LNCaP clone FGC (cell line): ENCODE data around the gene KDM8.
A peak's percentile ranks its signal among the peaks of the same experiment; 100 is the strongest.

ENCODE experiments used
- DNase-seq: peaks from one replicate; pipeline ENCODE4 v3.0.0-alpha.2; 2011; ENCODE audit warnings: low read depth
- H3K4me3 ChIP-seq: 2 replicates; pipeline ENCODE4 v1.5.1; 2011; ENCODE audit warnings: mild to moderate bottlenecking, low read depth, low read length, control low read depth
- TF ChIP-seq, protein P1 (sequence below): IDR thresholded peaks from 2 replicates; pipeline ENCODE4 v1.5.1; 2012; ENCODE audit warnings: mild to moderate bottlenecking; ENCODE audit not compliant: control insufficient read depth, insufficient read depth; ENCODE audit errors: extremely low read depth

KDM8 gene

DNA sequence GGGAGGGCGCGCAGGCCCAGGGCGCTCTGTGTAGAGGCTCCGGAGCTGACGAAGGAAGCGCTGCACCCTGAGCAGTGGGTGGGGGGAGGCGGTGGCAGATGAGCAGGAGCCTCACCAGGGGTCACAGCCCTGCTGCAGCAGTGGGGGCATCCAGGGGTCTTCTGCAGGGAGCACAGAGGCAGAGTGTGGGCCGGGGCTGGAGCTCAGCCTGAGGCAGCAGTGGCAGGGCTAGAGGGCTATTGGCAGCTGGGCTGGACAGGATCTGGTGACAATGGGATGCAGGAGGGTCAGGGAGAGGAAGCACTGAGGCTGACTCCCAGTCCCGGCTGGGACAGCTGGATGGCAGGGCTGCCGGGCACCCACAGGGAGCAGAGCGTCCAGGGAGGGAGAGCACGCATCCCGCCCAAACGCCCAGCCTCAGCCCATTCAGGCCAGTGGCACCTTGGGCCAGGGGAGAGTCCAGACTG lies 21.0 kb downstream of the KDM8 start:
- DNase-seq = no peak
- H3K4me3 ChIP-seq = no peak overlapping the region
- TF ChIP-seq, protein P1, sequence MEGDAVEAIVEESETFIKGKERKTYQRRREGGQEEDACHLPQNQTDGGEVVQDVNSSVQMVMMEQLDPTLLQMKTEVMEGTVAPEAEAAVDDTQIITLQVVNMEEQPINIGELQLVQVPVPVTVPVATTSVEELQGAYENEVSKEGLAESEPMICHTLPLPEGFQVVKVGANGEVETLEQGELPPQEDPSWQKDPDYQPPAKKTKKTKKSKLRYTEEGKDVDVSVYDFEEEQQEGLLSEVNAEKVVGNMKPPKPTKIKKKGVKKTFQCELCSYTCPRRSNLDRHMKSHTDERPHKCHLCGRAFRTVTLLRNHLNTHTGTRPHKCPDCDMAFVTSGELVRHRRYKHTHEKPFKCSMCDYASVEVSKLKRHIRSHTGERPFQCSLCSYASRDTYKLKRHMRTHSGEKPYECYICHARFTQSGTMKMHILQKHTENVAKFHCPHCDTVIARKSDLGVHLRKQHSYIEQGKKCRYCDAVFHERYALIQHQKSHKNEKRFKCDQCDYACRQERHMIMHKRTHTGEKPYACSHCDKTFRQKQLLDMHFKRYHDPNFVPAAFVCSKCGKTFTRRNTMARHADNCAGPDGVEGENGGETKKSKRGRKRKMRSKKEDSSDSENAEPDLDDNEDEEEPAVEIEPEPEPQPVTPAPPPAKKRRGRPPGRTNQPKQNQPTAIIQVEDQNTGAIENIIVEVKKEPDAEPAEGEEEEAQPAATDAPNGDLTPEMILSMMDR = no peak

DNA sequence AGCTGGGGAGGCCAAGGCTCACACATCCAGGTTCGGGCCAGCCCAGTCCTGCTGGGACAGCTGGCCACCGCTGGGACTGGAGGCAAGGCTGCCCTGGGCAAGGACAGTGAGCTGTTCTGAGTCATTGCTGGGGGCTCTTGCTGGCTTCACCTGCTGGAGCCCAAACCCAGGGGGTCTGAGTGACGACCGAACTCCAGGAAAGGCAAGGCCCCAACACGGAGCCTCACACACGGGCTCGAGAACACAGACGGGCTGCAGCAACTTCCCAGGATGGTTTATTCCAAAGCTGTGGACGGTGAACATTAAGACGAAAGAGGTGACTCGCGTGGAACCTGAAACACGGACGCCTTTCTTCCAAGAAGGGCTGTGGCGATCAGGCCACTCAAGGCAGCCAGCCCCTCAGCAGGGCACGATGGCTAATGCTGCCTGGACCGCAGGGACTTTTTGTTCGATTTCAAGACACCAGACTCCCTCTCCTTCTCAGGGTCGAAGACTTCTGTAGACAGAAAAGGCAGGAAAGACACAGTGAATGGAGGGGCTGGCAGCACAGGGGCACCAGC lies 21.5 kb downstream of the KDM8 start:
- H3K4me3 ChIP-seq = no peak overlapping the region
- TF ChIP-seq, protein P1 = no peak
- DNase-seq = no peak

DNA sequence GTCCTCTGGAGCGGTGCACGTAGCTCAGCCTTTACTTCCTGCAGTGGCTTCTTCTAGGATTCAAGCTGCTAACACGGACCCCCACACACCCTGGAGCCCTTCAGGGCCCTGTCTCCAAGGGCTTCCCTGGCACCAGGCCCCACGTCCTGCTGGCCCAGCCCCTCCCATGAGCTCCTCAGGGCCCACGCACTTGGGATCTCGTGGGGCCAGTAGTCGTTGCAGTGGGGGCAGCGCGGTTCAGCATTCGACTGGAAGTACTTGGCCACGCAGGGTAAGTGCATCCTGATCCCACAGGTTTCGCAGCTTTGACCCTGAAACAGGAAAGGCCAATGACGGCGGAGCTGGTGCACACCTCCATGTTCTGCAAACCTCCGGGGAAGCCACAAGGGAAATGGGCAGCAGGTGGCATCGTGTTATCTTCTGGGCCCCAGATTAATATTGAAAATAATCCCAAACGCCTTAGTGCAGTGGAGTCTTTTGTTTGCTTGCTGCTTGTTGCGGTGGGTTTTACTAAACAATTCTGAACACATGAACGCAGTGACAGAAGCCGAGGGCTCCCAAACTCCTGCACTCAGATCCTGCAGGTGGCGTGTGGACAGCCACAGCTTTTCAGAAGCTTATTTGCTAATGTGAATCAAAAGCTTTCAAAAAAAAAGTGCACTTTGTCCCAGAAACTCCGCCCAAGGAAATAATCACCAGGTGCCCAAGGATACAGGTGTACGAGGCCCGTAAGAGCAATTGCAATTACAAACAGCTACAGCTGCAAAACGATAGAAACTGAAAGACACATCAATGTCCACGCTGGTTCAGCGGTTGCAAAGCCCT lies 22.4 kb downstream of the KDM8 start:
- H3K4me3 ChIP-seq = no peak overlapping the region
- TF ChIP-seq, protein P1 = peak; percentile 19; the same call in 1 of the 2 replicates
- no peak for DNase-seq

DNA sequence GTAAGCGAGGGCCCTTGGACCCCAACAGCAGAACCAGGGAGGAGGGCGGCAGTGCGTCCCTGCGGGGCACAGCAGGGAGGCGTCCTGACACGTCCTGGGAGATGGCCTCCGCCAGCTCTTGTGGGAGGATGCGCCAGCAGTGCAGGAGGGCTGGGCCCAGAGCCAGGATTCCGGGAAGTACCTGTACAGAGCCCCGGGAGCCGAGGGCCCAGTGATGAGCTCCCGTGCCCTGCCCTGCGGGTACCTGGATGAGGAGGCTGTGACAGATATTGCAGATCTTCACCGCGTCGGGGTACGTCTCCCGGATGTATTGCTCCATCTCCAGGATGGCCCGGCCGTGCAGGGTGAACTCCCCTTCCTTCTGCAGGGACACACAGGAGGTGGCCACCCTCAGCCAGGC lies 23.1 kb downstream of the KDM8 start:
- no peak overlapping the region for H3K4me3 ChIP-seq
- TF ChIP-seq, protein P1 = no peak
- no peak for DNase-seq

DNA sequence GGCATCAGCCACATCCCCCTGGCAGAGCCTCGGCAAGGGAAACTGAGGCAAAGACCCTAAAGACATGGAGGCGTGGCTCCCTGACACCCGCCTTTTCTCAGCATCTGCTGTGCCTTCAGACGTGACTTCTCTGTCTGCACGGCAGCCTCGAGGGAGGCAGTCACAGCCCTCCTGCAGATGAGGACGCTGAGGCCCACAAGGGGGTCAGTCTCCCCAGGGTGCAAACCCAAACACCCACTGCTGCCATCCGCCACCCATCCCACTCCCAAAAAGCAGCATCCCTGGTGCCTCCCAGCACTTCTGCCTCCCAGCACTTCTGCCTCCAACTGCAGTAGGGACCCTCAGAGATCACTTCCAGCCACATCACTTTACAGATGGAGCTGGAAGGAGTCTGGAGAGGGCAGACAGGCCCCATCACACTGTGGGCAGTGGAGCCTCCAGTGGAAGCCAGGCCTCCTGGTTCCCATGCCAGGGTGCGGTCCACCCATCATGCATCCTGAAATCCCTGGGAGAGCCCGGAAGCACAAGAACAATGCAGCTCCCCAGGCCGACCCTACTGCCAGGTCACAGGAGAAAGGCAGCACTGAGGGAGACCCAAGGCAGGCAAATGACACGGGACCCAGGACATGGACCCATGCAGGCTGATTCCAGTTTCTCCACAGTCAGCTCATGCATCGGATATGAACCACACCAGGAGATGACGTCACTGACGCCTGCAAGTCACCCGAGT lies 23.8 kb downstream of the KDM8 start:
- H3K4me3 ChIP-seq = no peak overlapping the region
- DNase-seq = no peak
- TF ChIP-seq, protein P1 = no peak

DNA sequence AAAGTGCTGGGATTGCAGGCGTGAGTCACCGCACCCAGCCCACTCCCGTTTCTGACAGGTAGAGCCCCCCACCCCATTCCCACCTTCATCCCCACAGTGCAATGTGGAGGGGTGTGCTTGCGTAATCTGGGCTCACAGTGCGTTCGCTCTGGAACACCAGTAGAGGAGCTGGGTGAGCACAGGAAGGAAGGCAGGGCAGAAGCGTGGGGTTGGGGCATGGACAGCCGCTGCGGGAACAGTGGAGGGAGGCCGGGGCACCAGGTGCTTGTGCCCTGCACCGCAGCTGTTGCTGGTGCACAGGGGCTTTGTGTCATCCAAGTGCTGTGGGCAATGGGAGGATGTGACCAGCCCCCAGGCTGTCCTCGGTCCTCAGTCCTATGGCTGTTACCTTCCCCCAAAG lies 24.7 kb downstream of the KDM8 start:
- no peak overlapping the region for H3K4me3 ChIP-seq
- DNase-seq = no peak
- TF ChIP-seq, protein P1 = no peak
